GM19467 (cell line): ENCODE results near the gene KLHL40.

Experiments
- ATAC-seq: cut with Tn5 transposase; IDR thresholded peaks from one replicate; pipeline ENCODE4 v1.9.1; 2021; ENCODE audit warnings: mild to moderate bottlenecking, moderate library complexity; ENCODE audit not compliant: unreplicated experiment

The KLHL40 gene

DNA sequence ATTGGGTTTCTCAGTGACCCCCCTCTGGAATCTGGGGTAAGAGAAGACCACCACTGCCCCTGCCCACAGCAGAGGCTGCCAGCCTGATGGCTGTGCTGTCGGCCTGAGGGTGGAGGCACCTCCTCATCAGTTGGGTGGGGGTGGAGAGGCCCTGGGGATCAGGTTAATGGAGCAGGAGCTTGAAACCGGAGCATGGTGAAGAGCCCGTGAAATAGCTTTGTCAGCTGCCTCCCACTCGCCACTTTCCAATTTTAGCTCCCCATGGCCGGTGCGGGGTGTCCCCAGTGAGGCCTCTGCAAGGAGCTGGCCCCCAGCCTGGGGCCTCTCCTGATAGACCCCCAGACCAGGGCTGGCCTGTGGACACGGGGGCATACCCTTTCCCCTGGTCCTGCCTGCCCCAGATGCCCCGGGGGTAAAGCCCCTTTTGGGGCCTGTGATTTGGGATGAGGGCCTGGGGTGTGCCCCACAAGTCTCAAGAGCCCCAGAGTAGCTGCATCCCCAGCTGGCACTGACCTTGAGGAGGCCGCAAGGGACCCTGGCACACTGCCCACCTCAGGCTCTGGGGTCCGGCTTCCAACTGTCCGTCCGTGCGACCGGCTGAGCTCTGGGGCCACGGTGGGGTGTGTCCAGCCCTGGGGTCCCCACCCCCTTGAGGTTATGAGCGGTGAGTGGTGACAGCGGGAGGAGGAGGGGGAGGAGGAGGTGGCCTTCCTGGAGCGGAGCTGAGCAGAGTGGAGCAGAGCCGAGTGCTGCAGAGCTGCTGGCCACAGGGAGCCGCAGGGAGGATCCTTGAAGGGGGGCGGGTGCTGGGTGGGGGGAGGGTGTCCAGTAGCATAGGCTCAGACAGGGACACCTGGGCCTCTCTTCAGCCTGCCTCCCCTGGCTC is 17.0 kb downstream of the KLHL40 start, which contains the start of gene HHATL:
Gene HHATL (minus strand): TSS at position 733 of the 886 bp plus-strand sequence. CDS start 1,972 bp downstream, outside the sequence.
- ATAC-seq, result no peak

DNA sequence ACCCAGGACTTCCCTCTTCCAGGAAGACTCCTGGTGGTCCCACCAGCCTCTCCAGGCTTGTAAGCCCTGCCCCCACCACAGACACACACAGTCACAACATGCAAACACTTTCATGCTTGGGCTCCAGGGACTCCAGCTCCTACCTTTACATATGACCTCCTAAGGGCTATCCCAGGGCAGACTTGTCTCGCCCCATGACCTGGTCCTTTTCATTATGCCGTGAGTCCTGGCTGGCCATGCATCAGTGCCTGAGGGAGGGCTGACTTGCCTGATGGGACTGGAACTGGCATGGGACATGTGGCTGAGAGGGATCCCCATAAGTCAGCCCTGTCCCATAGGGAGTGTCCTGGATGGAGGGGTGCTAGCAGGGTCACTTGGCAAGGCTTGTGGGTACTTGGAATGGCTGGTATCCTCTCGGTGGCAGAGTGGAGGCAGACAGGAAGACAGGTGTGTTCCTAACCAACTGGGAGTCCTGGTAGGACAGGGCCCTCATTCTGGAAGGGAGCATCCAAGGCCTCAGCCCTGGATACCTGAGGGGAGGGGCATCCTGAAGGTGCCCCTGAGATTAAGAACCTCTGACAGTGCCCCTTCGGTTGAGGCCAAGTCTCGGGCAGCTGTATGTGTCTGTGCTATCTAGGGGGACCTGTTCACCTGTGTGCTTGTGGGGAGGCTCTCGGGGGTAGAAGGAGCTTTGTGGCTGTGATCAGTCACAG is 17.8 kb downstream of the KLHL40 start:
- no peak for ATAC-seq

DNA sequence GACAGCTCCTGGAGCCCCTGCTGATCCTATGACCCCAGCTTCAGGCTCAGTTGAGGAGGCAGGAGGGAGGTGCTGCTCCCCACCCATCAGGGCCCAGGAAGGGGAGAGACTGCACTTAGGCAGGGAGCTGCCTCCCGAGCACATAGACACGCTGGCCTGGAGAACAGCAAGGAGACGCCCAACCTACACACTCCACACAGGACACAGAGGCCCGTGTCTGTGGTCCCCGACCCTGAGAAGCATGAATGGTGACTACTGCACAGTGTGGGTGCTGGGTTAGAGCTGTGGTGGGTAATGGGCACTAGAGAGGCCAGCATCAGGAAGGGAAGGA is 18.3 kb downstream of the KLHL40 start:
- ATAC-seq, result no peak

DNA sequence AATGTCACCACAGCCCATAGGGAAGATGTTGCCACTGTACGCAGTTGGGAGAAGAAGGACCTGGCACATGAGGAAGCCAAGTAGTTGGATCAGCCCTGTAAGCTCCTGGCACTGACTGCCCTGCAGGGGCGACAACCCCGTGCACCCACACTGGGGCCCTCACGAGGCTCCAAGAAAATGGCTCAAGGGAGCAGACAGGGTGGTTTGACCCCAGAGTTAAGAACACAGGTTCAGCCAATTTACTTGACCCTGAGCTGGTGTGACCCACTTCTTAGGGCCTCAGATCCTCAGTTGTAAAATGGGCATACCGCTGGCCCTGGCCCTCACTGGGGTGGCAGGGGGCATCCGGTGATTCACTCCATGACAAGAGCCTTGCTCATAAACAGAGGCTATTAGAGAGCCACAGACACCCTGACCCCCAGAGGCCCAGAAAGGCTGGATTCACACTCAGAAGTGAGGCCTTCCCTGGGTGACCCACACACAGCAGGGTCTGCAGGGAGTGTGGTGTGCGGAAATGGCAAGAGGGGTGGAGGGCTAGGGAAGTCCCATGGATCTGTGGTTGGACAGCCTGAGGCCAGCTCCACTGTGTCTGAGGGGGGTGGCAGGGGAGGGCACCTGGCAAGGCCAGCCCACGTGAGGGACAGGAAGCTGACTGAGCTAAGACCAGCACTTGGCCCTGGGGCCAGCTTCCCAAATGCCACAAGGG is 19.0 kb downstream of the KLHL40 start:
- no peak for ATAC-seq

DNA sequence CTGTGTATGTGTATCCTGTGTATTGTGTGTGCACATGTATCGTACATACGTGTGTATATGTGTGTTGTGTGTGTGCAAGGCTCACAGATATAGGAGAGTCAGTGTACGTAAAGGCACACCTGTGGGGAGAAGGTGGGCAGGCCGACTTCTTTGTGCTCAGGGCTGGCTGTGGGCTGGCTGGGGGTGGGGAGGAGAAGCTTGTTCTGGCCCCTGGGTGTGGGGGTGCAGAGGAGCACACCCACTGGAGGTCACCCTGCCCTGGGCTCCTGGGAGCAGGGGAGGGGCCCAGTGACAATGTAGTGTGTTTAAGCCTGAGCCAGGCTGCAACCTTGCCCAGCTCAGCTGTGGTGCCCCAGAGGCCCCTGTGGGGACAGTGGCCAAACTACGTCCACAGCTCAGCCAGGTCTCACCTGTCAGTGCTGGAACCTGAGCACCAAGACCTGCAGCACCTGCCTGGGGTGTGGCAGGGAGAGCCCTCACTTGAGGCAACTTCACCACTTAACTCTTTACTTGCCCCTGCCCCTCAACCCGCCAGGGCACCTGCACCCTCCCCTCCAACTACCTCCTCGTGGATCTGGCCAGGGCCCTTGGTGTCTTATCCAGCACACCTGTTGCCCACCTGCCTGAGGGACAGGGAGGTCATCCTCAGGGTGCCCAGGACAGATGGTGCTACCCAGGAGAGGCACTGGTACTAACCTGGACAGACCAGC is 19.9 kb downstream of the KLHL40 start:
- no peak for ATAC-seq

DNA sequence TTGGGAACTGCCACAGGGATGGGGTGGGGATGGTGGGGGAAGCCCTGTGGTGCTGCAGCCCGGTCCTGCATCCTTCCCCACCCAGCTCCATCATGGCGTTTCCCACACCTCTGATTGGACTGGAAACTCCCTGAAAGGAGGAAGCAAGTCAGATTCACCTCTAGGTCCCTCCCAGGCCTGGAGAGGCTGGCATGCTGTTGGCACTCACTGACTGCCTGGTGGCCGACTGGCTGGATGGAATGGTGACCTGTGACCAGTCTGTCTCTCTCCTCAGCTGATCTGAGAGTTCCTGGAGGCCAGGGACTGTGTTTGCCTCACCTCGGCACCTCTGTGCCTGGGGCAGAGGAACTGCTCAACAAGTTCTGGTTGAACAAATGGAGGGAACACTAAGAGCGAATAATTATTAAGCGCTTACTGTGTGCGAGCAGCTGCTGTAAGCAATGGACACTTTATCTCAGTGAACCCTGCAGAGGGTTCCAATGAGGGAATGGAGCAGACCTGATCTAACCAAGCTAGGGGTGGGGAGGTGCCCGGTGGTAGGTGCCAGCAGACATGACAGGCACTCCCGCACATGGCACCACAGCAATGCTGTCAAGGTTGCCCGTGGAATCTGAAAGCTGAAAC is 20.7 kb downstream of the KLHL40 start:
- ATAC-seq, result no peak

DNA sequence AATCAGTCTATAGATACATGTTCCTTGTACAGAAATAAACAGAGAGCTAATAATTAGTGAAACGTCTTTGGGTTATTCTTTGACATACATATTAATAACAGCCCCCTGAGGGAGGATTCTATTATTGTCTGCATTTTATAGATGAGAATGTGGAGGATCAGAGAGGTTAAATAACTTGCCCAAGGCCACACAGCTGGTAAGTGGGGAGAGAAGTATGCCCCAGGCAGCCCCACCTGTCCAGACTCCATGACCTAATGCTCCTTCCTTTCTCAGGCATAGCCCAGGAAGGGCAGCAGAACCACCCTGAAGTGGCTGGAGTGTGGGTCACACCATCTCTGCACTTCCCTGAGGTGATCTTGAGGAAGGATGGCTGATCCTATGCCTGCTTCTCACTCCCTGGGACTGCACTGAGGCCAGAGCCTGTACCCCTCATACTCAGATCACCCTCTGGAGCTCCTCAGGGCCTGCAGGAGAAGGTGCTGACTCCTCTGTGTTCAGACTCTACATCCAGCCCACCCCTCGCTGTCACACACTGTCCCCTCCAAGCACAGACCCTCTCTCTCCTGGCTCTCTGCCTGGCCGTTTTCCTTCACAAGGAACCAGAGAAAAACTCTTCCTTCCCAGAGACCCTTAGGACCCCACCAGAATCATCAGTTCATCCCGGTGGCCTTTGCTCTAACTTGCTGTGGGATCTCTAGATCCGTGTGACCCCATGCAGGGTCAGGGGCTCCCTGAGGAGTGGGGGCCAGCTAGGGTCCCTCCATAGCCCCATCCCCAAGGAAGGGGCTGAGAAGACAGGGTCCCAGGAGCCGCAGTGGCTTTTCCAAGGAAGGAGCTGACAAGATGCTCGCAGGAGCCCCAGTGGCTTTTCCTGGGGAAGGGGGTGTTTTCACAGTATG is 21.6 kb downstream of the KLHL40 start:
- ATAC-seq, result no peak

DNA sequence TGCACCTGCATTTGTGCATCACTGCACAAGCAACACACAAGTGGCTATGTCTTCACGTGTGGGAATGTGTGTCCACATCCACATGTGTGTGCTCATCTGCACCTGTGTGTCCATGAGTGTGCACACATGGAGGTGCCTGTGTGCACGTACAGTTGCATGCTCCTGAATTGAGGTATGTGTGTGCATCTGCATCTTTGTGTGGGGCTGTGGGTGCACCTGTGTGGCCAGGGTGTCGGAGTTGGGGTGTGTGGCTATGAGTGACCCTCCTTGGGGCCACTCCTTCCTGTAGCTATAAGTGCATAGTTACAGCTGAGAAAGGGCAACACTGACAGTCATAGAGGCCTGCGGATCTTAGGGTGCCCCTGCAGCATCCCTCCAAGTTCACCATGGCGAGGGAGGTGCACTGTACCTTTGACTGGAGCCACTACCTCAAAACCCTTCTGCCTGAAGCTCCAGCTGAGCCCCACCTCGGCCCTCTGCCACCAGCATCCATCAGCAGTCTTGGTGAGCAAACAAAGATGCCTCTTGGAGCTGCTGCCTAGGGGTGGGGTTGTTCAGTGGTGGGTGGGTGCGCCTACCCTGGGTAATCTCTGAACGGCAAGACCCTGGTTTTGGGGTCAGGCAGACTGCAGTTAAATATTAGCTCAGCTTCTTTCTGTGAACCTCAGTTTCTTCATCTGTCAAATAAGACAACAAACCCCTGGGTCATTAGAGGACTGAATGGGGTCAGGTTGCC is 22.5 kb downstream of the KLHL40 start:
- ATAC-seq, result no peak

DNA sequence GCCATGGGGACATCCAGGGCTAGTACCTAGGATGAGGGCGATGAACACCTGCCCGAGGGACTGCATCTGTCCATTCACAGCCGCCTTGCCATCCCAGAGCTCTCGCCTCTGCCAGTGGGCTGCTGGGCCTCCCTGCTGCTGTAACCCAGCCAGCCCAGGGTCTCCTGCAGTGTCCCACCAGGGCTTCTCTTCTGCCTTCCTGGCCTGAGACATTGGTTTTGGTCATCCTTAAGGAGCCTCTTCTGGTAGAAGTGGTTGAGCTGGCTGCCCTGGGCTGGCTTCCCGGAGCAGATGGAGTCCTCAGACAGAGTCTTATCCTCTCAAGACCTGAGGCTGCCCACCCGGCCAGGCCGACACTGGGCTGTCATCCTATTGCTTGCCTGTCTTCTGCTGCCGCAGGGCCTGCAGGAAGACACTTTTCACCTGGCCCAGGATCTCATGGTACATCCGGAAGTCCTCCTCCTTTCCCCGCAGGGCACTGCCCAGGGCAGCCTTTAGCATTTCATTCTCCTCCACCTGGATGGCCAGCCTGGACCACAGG is 23.3 kb downstream of the KLHL40 start:
- ATAC-seq, result no peak

DNA sequence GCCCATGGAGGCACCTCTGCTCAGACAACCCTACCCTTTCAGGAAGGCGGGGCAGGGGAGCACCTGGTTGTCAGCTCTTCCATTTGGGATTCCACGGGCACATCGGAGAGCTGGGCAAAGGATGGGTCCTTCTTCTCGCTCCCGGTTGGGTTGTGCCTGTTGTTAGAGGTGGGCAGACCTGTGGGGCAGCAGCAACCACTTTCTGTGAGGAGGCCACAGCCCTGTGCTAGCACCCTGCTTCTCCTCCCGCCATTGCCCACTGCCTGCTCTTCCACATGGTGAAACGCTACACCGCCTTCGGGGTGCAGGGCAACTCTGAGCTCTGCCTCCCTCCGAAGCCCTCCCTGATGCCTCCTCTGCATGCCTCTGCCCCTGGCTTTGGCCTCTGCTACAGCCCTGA is 24.3 kb downstream of the KLHL40 start:
- no peak for ATAC-seq

DNA sequence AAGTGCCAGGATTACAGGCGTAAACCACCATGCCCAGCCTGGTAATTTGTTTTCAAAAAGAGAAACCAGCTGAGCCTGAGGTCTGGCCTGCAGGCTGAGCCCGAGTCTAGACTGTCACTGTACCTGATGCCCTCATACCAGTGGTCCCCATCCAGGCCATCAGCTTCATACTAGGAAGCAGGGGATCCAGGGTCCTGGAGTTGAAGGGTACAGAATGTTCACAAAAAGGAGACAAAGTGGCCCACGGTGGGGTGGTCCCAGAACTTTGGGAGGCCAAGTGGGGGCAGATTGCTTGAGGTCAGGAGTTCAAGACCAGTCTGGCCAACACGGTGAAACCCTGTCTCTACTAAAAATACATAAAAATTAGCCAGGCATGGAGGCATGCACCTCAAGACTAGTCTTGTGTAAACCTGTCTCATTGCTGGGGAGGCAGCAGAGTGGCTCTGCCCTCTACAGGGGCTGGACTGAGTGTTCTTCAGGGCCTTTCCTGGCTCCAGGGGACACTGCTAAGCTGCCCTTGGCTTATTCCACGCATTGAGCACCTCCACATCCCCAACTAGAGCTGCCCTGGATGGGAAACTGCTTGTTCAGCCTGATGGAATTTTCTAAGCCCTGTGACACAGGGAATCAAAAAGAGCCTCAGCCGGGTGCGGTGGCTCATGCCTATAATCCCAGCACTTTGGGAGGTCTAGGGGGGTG is 25.1 kb downstream of the KLHL40 start:
- no peak for ATAC-seq

DNA sequence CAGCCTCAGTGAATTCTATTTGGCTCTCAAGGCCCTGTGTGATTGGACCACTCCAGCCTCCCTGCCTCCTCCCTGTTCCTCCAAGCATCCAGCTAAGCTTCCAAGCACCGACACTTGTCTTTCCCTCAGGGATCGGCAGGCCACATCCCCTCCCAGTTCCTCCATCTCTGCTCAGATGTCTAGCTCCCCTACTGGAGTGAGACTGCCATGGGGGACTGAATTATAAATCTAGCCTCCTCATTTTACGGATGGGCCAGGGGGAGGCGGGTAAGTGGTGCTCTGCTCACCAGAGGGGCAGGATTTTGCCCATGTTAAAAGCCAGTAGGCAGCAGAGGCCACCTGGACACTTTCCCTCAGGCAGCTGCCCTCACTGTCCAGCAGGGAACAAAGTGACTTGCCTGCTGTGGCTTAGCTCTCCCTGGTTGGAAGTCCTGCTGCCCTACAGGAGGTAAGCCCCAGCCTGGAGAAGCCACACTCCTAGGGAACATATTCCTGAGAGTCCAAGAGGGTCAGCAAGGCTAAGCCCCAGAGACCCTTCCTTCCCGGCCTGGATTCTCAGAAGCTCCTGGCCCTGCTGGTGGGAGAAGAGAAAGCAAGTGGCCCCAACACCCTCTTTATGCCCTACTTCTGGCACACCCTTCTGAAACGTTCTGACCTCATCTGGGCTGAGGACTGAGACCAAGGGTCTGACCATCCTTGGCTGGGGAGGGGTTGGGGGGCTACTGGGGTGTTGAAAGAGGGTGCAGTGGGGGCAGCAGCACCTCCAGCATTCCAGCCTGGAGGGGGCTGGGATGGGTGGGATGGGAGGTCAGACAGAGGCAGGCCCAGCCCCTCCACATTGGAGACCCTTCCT is 26.4 kb downstream of the KLHL40 start:
- ATAC-seq, result no peak

DNA sequence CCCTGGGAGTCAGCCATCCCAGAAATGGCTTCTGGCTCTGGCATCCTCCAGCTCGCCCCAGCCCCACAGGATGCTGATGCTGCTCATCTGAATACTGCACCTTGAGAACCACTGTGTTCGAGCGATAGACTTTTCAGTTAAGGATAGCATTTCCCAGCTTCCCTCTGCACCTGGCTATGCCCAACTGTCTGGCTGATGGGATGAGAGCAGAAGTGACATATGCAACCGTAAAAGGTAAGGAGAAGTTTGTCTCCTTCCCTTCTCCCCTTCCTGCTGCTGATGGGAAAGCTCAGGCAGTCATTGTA is 27.0 kb downstream of the KLHL40 start:
- ATAC-seq, result no peak

DNA sequence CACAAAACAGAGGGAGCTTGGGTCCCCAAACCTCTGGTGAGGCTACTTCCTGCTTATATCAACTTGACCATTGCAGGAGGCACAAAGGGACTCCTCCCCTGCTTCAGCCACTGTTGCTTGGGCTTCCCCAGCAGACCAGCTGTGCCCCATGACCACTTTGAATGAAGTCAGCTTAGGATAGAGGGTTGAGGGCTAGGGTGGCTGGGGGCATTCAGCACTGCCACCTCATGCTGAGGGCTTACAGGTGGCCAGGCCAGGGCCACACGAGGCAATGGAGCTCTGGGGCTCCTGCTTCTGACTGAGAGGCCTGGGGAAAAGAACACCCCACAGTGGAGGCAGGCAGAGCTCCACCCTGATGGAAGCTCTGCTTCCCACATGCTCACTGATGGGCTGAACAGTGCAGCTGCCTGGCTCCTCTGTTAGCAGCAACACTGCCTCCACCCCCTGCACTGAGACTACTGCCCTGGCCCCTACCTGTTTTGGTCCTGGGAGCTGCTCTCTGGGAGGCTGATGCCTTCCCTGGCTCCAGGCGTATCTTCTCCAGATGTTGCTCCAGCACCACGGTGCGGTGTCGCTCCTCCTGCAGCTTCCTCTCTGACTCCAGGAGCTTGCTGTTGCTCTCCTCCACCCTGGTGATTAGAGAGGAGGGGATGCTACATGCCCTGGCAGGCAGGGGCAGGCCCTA is 27.5 kb downstream of the KLHL40 start:
- no peak for ATAC-seq

DNA sequence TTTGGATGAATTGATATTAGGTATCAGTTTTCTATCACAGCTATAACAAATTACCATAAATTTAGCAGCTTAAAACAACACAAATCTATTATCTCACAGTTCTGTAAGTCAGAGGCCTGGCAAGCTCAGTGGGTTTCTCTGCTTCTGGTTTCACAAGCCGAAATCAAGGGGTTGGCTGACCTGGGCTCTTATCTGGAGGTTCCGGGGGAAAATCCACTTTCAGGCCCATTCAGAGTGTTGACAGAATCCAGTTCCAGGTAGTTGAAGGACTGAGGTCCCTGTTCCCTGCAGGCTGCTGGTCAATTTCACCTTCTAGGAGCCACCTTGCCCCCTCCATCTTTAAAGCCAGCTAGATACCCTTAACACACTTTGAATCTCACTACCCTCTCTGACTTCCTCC is 28.4 kb downstream of the KLHL40 start:
- no peak for ATAC-seq

DNA sequence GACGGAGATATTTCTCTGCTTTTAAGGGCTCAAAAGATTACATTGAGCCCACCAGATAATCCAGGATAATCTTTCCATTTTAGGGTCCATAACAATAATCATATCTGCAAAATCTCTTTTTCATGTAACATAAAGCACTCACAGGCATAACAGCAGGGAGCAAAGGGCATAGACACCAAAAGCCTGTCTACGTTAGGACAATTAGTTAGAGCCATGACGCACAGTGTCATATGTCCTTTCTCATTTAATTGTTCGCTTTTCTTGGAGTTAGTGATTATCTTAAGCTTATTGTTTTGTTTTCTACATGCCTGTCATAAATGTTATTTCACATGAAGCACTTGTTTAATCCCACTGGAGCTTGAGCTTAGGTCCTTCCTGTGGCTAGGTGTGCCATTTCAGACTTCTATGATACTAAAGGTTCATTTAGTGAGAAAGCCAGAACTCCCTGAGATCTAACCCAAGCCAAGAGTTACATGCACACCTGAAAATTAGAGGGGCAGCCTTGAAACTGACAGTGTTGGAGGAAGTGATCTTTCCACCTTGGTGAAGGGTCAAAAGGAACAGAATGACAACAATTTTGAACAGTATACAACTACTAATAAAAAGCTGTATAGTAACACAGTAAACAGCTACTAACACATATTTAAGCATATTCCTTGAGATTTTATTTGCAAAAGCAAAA is 29.0 kb downstream of the KLHL40 start:
- no peak for ATAC-seq
